GM23338 (cell line): ENCODE measurements around the gene CCDC40. TPM values are rescaled to one million over a fixed set of nuclear protein-coding genes. Genes with fewer than 3 reads are reported as not detected.

Source experiments
- ATAC-seq: fragments of 200-7000 bp; cut with Tn5 transposase; 3 replicates; pipeline ENCODE4 v1.9.1; 2020
- DNase-seq: peaks from one replicate; pipeline ENCODE4 v3.0.0-alpha.2; 2015; ENCODE audit warnings: low spot score
- H2AFZ ChIP-seq: fragments of 200-600 bp; sonication (generic); 2 replicates; pipeline ENCODE4 v1.8.0; 2016; ENCODE audit warnings: antibody characterized with exemption, mild to moderate bottlenecking, moderate library complexity
- H3F3A ChIP-seq: fragments of 200-600 bp; sonication (generic); replicated peaks from 2 replicates; pipeline ENCODE4 v1.8.0; 2017; ENCODE audit warnings: antibody characterized with exemption, mixed run types, low read depth
- H3K27ac ChIP-seq: fragments of 200-600 bp; sonication (generic); 2 replicates; pipeline ENCODE4 v1.6.1; 2016; ENCODE audit warnings: low read depth
- H3K27me3 ChIP-seq: fragments of 200-600 bp; sonication (generic); 2 replicates; pipeline ENCODE4 v1.8.0; 2016; ENCODE audit warnings: mild to moderate bottlenecking, mixed run types, moderate library complexity; ENCODE audit not compliant: insufficient read depth
- H3K36me3 ChIP-seq: fragments of 200-600 bp; sonication (generic); 2 replicates; pipeline ENCODE4 v1.8.0; 2016; ENCODE audit warnings: mild to moderate bottlenecking; ENCODE audit not compliant: insufficient read depth
- H3K4me1 ChIP-seq: fragments of 200-600 bp; sonication (generic); 2 replicates; pipeline ENCODE4 v1.8.0; 2016; ENCODE audit warnings: mild to moderate bottlenecking, moderate library complexity; ENCODE audit not compliant: insufficient read depth
- H3K4me2 ChIP-seq: fragments of 200-600 bp; sonication (generic); 2 replicates; pipeline ENCODE4 v1.7.1; 2017; ENCODE audit warnings: mixed run types
- H3K4me3 ChIP-seq: fragments of 200-600 bp; sonication (generic); 2 replicates; pipeline ENCODE4 v1.6.1; 2016; ENCODE audit warnings: mixed run types
- H3K79me2 ChIP-seq: fragments of 200-600 bp; sonication (generic); replicated peaks from 2 replicates; pipeline ENCODE4 v1.8.0; 2017; ENCODE audit warnings: mild to moderate bottlenecking; ENCODE audit not compliant: insufficient read depth
- H3K9me2 ChIP-seq: fragments of 200-600 bp; sonication (generic); 2 replicates; pipeline ENCODE4 v1.8.0; 2017; ENCODE audit not compliant: insufficient read depth
- H4K20me1 ChIP-seq: fragments of 200-600 bp; sonication (generic); replicated peaks from 2 replicates; pipeline ENCODE4 v1.8.0; 2017; ENCODE audit warnings: mild to moderate bottlenecking; ENCODE audit not compliant: insufficient read depth
- H3K27ac Mint-ChIP-seq: 2 replicates; pipeline ENCODE4 v1.8.0; 2020; ENCODE audit warnings: inconsistent platforms, mild to moderate bottlenecking, moderate library complexity, mixed read lengths
- H3K27me3 Mint-ChIP-seq: 3 replicates; pipeline ENCODE4 v1.8.0; 2022; ENCODE audit warnings: low read depth, mild to moderate bottlenecking, moderate library complexity, mixed read lengths, inconsistent platforms; ENCODE audit not compliant: insufficient read depth, poor library complexity
- H3K36me3 Mint-ChIP-seq: 3 replicates; pipeline ENCODE4 v1.8.0; 2021; ENCODE audit warnings: low read depth, mild to moderate bottlenecking, inconsistent platforms, moderate library complexity, mixed read lengths
- H3K4me1 Mint-ChIP-seq: 3 replicates; pipeline ENCODE4 v1.8.0; 2020; ENCODE audit warnings: mild to moderate bottlenecking, inconsistent platforms, mixed read lengths
- H3K4me3 Mint-ChIP-seq: 3 replicates; pipeline ENCODE4 v1.8.0; 2021; ENCODE audit warnings: moderate library complexity, mild to moderate bottlenecking, inconsistent platforms, mixed read lengths
- H3K9me3 Mint-ChIP-seq: 3 replicates; pipeline ENCODE4 v1.8.0; 2020; ENCODE audit warnings: moderate library complexity, mild to moderate bottlenecking, inconsistent platforms, mixed read lengths
- CREB1 ChIP-seq: fragments of 250-450 bp; sonication (Bioruptor Pico); IDR thresholded peaks from 2 replicates; pipeline ENCODE4 v1.5.0; 2020; ENCODE audit warnings: low read depth, mild to moderate bottlenecking, moderate library complexity
- ETS1 ChIP-seq: IDR thresholded peaks from 2 replicates; pipeline ENCODE4 v1.6.1; 2016; ENCODE audit warnings: antibody characterized with exemption
- EZH2 ChIP-seq: fragments of 200-600 bp; sonication (generic); IDR thresholded peaks from one replicate; pipeline ENCODE4 v1.8.0; 2017; ENCODE audit warnings: antibody characterized with exemption, mild to moderate bottlenecking, low read depth; ENCODE audit not compliant: unreplicated experiment
- EZH2phosphoT487 ChIP-seq: fragments of 200-600 bp; sonication (generic); IDR thresholded peaks from one replicate; pipeline ENCODE4 v1.8.1; 2018; ENCODE audit warnings: antibody characterized with exemption; ENCODE audit not compliant: unreplicated experiment
- NANOG ChIP-seq: IDR thresholded peaks from 2 replicates; pipeline ENCODE4 v1.6.1; 2016; ENCODE audit warnings: antibody characterized with exemption, borderline replicate concordance
- POLR2AphosphoS5 ChIP-seq: IDR thresholded peaks from 2 replicates; pipeline ENCODE4 v1.6.1; 2016; ENCODE audit warnings: antibody characterized with exemption, low read depth
- ZNF114 ChIP-seq: fragments of 250-450 bp; sonication (Bioruptor Pico); IDR thresholded peaks from 2 replicates; pipeline ENCODE4 v1.5.0; 2020; ENCODE audit warnings: mild to moderate bottlenecking, moderate library complexity
- ZNF462 ChIP-seq: fragments of 250-450 bp; sonication (Bioruptor Pico); IDR thresholded peaks from 2 replicates; pipeline ENCODE4 v1.5.0; 2020; ENCODE audit warnings: mild to moderate bottlenecking, moderate library complexity
- polyA plus RNA-seq: library from polyadenylated mRNA; unstranded; fragments of >200 nt; fragmentation: Nextera tagmentation; extraction: Ambion mirVana; gene quantifications from 2 replicates; pipeline ENCODE4 v1.2.1, GENCODE V29; 2016
- total RNA-seq: library from RNA; depleted of rRNA; stranded (reverse); fragments of >200 nt; shearing (Covaris generic); gene quantifications from 2 replicates; pipeline ENCODE4 v1.2.3, GENCODE V29; 2014
- TF ChIP-seq, protein P1 (sequence below), 2 experiments: fragments of 200-600 bp in 1 of 2; sonication (generic) in 1 of 2; conservative IDR thresholded peaks; 2 replicates each; pipeline versions ENCODE4 v1.5.1 to v1.6.1; 2016 to 2017; ENCODE audit warnings: antibody characterized with exemption in 2 of 2, low read depth in 2 of 2, mild to moderate bottlenecking in 2 of 2, moderate library complexity in 1 of 2

The CCDC40 gene
- total and polyA plus RNA-seq, 2 experiments from 2014 or later = 7.6 to 8.1 TPM

DNA sequence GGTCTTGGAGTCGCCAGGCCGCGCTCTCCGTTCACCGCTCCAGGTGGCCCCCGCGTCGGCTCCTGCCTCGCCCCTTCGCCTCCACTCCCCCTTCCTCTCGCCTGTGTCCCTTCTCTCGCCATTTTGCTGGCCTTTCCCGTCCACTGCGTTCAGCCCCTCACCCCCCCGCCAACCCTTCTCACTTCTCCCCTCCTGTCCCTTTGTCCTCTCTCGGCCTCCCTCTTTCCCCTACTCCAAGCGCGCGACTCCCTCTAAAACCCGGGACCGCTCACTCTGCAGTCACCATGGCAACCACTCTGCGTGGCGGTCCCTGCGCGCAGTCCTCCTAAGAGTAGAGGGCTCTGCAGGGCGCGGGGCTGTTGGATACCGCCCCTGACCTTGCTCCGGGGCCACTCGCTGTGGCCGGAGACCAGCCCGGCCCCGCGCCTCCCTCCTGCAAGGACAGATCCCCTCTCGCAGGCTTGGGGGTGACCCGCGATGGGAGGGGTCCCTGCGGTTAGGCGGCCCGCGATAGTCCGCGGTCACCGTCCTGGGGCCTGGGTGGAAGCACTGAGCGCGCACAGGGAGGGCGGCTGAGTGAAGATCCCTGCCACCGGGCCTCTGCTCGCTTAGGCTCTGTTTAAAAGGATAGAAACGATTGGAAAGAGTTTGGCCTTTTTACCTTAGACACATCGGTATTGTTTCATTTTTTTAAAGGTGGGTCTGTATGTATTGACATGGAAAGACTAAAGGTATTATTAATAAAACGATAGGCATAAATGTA is 454 bp downstream of the CCDC40 start:
- Histone ChIP-seq H3K4me2 (peak overlapping the region; percentile 98), H4K20me1 (peaks cover 28% of the 10 kb centered on the region), H3K36me3 (peaks cover 7% of the 10 kb centered on the region; the same call in 1 of the 2 replicates), H3F3A (no peaks in the 10 kb centered on the region), H3K27ac (0 out of 2 replicates have a peak overlapping the region, but pooled peaks have one; percentile 69), H3K4me3 (peak overlapping the region; percentile 95), H2AFZ (peak overlapping the region; percentile 90), H3K9me2 (no peaks in the 10 kb centered on the region), H3K79me2 (peaks cover 33% of the 10 kb centered on the region), H3K4me1 (peaks cover 31% of the 10 kb centered on the region), H3K27me3 (no peaks in the 10 kb centered on the region)
- DNase-seq = peak; percentile 86
- Mint-ChIP-seq H3K36me3 (peaks cover 22% of the 10 kb centered on the region), H3K27ac (peak overlapping the region; percentile 84; the same call in 1 of the 2 replicates), H3K4me3 (peak overlapping the region; percentile 82), H3K27me3 (peaks cover 7% of the 10 kb centered on the region), H3K9me3 (0 out of 3 replicates have a peak, but pooled peaks cover 4% of the 10 kb centered on the region), H3K4me1 (peaks cover 26% of the 10 kb centered on the region)
- no peak for TF ChIP-seq ZNF114
- no peak for TF ChIP-seq ZNF462
- TF ChIP-seq POLR2AphosphoS5 = no peak
- TF ChIP-seq, protein P1, sequence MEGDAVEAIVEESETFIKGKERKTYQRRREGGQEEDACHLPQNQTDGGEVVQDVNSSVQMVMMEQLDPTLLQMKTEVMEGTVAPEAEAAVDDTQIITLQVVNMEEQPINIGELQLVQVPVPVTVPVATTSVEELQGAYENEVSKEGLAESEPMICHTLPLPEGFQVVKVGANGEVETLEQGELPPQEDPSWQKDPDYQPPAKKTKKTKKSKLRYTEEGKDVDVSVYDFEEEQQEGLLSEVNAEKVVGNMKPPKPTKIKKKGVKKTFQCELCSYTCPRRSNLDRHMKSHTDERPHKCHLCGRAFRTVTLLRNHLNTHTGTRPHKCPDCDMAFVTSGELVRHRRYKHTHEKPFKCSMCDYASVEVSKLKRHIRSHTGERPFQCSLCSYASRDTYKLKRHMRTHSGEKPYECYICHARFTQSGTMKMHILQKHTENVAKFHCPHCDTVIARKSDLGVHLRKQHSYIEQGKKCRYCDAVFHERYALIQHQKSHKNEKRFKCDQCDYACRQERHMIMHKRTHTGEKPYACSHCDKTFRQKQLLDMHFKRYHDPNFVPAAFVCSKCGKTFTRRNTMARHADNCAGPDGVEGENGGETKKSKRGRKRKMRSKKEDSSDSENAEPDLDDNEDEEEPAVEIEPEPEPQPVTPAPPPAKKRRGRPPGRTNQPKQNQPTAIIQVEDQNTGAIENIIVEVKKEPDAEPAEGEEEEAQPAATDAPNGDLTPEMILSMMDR (conservative IDR thresholded peaks at IDR 0.05; ENCODE audit: low read depth in 2 of 2) = no peak
- no peak for TF ChIP-seq EZH2
- no peak for TF ChIP-seq NANOG
- TF ChIP-seq CREB1 (CRISPR knock-in tag) = no peak
- TF ChIP-seq EZH2phosphoT487 = no peak
- TF ChIP-seq ETS1 = no peak; the same call in 1 of the 2 replicates
- peak; percentile 72 for ATAC-seq
